GF-D8 (cell line): ENCODE measurements around the gene SLC27A6.

Experiments
- DNase-seq: peaks from one replicate; lab custom pipeline; 2025; lab: John Stamatoyannopoulos, UW

The SLC27A6 gene

GRCh38 chr5:129063483-129064113 lies 98.3 kb downstream of the SLC27A6 start:
- no peak for DNase-seq

GRCh38 chr5:129065721-129066120 lies 100.4 kb downstream of the SLC27A6 start:
- DNase-seq, result no peak

GRCh38 chr5:129067745-129068144 lies 102.5 kb downstream of the SLC27A6 start:
- DNase-seq, result no peak

- DNase-seq, result no peak
Observed at GRCh38 chr5:129069292-129069691, 104.0 kb downstream of the SLC27A6 start.

- no peak for DNase-seq
Observed at GRCh38 chr5:129073111-129073510, 107.8 kb downstream of the SLC27A6 start.

GRCh38 chr5:129074903-129075302 lies 109.6 kb downstream of the SLC27A6 start:
- no peak for DNase-seq

- no peak for DNase-seq
Observed at GRCh38 chr5:129077433-129078075, 112.3 kb downstream of the SLC27A6 start.

- DNase-seq, result no peak
Observed at GRCh38 chr5:129078247-129078646, 113.0 kb downstream of the SLC27A6 start.

- DNase-seq, result no peak
Observed at GRCh38 chr5:129078660-129079059, 113.4 kb downstream of the SLC27A6 start.

GRCh38 chr5:129079496-129079895 lies 114.2 kb downstream of the SLC27A6 start:
- no peak for DNase-seq

GRCh38 chr5:129080766-129081165 lies 115.5 kb downstream of the SLC27A6 start:
- no peak for DNase-seq

GRCh38 chr5:129082225-129083136 lies 117.2 kb downstream of the SLC27A6 start:
- DNase-seq, result no peak
